ENCODE data around the gene METTL16.
"Not testable (repeated sequence)": the region's sequence is repeated elsewhere in the genome, so short reads cannot be mapped to it uniquely, and the experiment has no call there.

METTL16 gene, protein sequence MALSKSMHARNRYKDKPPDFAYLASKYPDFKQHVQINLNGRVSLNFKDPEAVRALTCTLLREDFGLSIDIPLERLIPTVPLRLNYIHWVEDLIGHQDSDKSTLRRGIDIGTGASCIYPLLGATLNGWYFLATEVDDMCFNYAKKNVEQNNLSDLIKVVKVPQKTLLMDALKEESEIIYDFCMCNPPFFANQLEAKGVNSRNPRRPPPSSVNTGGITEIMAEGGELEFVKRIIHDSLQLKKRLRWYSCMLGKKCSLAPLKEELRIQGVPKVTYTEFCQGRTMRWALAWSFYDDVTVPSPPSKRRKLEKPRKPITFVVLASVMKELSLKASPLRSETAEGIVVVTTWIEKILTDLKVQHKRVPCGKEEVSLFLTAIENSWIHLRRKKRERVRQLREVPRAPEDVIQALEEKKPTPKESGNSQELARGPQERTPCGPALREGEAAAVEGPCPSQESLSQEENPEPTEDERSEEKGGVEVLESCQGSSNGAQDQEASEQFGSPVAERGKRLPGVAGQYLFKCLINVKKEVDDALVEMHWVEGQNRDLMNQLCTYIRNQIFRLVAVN

DNA sequence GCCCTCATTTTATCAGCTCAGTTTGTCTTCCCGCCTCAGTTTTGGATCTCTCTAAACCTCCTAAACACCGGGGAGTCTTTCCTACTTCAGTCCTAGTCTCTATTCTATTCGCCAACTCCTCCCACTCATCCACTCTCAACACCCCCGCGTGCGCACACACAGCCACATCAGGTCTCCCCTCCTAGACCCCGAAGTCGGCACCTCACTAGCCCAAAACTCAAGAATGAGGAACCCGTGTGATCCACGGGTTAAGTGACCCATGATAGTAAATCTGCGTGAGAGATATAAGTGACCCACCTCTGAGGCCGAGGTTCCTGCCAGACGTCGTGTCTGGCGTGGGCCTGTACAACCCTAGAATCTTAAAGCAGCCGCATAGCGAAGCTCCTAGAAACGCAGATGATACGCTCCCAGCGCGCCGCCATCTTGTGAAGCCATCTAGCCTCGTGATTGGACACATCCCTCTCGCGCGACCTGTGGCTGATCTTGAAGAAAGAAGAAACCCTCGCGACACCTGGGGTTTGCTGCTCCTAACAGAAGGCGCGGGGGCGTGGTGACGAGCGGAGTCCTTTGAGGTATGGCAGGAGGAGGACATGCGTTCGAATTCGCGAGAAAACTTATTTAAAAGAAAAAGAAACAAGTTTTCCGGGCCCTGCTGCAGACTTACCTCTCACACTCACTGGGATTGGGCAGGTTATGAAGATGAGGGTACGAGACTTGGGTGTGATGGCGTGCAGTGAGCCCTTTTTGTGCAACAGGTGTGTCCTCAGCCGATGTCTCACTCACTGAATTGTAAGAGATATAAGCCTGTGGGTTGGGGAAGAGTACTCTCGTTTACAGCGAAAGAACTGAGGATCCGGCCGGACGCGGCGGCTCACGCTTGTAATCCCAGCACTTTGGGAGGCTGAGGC lies at the start of gene METTL16:
TSS of gene METTL16 (minus strand) at position 427 of the 908 bp plus-strand sequence. CDS start 9,557 bp downstream, outside the sequence.
- peak; percentile 97 for DNase-seq (ENCODE audit: low read depth)

DNA sequence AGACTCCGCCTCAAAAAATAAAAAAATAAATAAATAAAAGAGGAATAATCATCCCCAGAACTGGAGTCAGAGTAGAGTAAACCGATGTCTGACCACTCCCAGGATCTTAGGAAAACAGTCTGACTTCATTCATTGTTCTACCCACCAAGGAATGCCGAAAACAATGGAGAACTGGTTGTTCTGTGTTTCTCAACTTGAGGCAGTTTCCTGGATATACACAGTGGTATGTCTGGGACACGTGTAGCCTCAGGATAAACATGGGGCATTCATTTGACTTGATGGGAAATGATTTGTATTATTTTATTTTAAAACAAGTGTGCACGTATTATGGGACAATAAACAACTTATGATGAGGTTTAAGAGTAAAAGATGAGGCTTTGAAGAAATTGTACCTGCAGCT lies 49.0 kb upstream of the METTL16 start:
- no peak for DNase-seq (ENCODE audit: low read depth)

DNA sequence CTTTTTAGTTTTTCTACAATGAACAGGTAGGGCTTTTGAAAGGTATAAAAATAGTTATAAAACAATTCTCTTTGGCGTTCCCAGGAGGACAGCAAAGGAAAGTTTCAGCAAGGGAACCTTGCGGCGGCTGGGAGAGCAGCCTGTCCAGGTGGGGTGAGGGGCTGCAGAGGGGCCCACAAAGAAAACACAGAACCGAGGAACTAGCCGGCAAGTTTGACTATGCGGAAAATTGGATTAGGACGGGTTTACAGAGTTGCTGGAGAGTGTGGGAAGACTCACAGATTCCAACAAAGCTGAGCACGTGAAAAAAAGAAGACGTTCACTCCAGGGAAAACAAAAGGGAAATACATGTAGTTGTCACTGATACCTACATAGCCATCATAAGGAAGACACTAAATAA lies 40.2 kb upstream of the METTL16 start:
- no peak for DNase-seq (ENCODE audit: low read depth)

DNA sequence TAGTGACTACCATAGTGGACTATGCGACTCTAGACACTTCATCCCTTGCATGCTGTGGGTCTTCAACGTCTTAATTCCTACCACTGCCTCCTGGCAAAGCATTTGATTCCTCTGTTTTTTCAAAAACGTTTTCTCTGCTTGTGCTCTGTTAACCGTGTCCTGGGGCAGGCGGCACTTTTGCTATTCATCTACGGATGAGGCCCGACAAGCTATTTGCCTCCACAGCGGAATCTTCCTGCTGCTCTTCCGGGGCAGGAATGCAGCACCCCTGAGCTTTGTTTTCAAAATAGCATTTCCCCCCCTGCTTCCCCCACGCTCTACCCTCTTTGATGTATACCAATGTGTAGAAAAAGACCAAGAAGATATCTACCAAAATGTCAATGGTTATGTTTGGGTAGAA lies 39.8 kb upstream of the METTL16 start:
- DNase-seq (ENCODE audit: low read depth): no peak

DNA sequence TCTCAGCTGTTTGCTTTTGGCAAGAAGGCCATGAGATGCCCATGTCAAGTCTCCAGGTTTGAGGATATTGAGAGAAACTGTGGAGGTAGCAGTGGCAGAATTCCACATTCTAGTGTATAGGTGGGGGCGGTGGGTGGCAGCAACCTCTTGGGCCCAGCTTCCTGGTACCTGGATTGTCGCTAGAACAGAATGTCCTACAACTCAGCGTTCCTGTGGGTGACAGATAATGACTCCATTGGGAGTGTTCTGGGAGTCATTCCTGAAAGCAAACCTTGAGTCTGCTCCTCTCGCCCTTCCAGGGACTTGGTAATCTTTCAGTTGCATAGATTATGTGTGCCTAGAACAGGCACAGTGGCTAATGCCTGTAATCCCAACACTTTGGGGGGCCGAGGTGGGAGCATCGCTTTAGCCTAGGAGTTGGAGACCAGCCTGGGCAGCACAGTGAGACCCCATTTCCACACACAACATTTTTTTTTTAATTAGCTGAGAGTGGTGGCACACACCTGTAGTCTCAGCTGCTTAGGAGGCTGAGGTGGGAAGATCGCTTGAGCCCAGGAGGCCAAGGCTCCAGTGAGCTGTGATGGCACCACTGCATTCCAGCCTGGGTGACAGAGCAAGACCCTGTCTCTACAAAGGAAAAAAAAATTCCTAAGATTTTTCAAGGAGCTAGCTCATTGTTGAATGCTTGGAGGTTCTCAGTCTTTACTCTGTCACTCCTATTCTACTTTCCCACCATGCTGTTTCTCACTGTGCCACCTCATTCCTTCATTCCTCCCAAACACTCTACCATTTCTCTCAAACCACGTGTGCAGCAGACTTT lies 37.9 kb upstream of the METTL16 start:
- no peak for DNase-seq (ENCODE audit: low read depth)

DNA sequence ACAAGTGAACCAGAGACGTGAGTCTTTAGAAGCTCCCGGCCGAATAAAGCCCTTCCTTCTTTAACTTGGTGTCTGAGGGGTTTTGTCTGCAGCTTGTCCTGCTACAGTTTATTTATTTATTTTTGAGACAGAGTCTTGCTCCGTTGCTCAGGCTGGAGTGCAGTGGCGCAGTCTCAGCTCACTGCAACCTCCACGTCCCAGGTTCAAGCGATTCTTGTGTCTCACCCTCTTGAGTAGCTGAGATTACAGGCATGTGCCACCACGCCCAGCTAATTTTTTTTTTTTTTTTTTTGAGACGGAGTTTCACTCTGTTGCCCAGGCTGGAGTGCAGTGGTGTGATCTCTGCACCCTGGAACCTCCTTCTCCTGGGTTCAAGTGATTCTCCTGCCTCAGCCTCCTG lies 36.3 kb upstream of the METTL16 start:
- DNase-seq (ENCODE audit: low read depth): not testable (repeated sequence)

DNA sequence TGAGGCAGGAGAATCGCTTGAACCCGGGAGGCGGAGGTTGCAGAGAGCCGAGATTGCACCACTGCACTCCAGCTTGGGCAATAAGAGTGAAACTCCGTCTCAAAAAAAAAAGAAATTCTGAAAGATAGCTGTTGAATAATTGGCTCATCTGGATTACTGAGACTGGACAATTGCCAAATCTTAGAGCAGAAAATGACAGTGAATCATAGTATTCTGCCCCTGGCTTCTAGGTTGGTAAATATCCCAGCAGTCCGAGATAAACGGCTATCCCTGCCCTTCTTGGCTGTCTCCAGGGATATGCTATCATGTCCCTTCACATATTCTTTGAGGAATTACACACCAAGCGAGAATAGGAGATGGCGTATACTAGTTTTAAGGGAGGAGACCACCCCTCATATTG lies 35.5 kb upstream of the METTL16 start:
- DNase-seq (ENCODE audit: low read depth): no peak

DNA sequence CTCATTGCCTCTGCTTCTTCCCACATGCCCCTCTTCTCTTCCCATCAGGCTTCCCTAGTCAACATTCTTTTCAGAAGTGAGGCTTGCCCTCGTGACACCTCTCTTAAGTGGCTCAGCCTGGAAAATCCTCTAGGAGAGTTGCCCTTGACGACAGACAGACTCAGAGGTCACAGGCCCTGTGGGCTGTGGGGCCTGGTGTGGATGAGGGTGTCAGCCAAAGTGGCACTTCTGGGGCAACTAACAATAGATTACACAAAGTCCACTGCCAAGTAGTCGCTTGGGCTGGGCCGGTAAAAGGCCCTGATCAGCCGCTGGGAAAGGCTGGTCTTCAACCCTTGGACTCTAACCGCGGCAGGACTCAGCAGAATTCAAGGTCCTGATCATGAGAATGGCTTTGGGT lies 33.7 kb upstream of the METTL16 start:
- DNase-seq (ENCODE audit: low read depth): no peak

DNA sequence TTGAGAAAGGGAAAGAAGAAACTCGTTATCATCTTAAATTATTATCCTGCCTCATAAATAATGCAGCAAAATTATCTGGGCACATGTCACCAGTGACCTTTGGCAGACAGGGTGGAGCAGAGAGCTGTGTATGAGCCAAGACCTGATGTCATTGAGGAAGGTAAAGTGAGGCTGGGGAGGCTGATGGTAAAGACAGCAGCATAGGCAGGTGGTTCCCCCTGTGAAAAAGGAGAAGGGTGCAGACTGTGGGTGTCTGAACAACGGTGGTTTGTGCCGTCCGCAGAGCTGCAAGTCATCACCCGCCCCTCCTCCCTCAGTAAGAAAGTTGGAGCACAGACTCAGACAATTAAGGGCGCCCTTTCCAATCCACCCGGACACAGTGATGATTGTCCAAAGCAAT lies 30.8 kb upstream of the METTL16 start:
- DNase-seq (ENCODE audit: low read depth): no peak

DNA sequence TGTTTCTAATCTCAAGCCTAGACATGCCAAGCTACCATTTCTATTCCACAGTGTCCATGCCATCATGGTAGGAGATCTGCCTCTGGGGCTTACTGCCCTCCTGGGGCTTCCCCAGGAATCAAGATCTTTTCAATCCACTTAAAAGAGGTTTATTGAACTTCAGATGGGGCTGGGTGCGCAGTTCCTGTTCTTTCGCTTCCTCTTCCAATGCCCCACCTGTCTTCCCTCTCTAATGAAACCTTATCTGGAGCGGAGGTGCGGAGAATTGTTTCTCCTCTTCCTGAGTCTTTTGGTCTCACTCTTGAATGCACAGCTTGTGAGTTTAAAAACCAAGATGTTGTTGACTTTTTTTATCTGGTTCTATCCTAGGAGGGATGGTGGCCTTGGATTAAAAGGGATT lies 30.4 kb upstream of the METTL16 start:
- DNase-seq (ENCODE audit: low read depth): no peak

DNA sequence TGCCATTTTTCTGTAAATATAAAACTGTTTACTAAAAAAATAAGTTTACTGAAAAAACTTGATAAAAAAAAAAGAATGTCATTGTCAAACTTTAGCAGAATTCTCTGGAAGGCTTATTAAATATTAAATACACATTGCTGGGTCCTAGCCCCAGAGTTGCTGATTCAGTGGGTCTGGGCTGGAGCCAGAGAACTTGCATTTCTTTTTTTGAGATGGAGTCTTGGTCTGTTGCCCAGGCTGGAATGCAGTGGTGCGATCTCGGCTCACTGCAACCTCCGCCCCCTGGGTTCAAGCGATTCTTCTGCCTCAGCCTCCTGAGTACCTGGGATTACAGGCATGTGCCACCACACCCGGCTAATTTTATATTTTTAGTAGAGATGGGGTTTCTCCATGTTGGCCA lies 25.9 kb upstream of the METTL16 start:
- not testable (repeated sequence) for DNase-seq (ENCODE audit: low read depth)

DNA sequence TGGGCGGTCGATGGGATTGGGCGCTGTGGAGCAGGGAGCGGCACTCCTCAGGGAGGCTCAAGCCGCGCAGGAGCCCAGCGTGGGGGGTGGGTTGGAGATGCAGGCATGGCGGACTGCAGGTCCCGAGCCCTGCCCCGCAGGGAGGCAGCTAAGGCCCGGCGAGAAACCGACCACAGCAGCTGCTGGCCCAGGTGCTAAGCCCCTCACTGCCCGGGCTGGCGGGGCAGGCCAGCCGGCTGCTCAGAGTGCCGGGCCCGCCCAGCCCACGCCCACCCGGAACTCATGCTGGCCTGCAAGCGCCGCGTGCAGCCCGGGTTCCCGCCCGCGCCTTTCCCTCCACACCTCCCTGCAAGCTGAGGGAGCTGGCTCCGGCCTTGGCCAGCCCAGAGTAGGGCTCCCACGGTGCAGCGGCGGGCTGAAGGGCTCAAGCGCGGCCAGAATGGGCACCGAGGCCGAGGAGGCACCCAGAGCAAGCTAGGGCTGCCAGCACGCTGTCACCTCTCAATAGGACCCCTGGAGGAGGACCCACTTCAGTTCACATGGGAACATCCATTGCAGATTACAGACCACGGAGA lies 20.5 kb upstream of the METTL16 start:
- no peak for DNase-seq (ENCODE audit: low read depth)

DNA sequence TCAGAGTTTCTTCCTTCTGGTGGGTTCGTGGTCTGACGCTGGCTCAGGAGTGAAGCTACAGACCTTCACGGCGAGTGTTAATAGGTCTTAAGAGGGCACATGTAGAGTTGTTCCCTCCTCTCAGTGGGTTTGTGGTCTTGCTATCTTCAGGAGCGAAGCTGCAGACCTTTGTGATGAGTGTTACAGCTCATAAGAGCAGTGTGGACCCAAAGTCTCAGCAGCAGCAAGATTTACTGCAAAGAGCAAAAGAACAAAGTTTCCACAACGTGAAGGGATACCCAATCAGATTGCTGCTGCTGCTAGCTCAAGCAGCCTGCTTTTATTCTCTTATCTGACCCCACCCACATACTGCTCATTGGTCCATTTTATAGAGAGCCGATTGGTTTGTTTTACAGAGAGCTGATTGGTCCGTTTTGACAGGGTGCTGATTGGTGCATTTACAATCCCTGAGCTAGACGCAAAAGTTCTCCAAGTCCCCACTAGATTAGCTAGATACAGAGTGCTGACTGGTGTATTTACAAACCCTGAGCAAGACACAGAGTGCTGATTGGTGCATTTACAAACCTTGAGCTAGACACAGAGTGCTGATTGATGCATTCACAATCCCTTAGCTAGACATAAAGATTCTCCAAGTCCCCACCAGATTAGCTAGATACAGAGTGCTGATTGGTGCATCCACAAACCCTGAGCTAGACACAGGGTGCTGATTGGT lies 19.7 kb upstream of the METTL16 start:
- not testable (repeated sequence) for DNase-seq (ENCODE audit: low read depth)

DNA sequence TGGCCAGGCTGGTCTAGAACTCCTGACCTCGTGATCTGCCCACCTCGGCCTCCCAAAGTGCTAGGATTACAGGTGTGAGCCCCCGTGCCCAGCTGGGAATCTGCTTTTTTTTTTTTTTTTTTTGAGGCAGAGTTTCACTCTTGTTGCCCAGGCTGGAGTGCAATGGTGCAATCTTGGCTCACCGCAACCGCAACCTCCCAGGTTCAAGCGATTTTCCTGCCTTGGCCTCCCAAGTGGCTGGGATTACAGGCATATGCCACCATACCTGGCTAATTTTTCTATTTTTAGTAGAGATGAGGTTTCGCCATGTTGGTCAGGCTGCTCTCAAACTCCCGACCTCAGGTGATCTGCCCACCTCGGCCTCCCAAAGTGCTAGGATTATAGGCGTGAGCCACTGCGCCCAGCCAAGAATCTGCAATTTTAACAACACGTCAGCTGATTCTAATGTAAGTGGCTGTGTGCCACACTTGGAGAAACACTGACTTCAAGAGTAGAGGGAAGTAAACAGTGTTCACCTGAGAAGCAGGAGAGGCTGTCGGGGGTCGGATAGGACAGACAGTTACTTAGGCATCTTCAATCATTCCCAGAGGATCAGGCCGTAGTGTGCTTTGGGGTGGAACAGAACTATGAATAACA lies 10.2 kb upstream of the METTL16 start:
- DNase-seq (ENCODE audit: low read depth): not testable (repeated sequence)

DNA sequence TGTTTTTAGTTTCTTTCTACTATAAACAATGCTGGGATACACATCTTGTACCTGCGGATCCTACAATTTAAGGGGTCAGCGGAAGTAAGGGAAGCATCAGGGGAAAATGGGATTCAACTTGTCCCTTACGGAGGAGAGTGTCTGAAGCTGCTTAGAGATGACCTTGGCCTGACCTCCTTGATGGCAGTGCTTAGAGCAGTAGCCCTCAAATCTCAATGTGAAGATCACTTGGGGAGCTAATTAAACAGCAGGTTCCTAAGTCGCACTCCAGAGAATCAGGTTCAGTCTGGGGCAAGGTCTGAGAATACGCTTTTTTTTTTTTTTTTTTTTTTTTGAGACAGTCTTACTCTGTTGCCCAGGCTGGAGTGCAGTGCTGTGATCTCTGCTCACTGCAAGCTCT lies 9.6 kb upstream of the METTL16 start:
- no peak for DNase-seq (ENCODE audit: low read depth)

DNA sequence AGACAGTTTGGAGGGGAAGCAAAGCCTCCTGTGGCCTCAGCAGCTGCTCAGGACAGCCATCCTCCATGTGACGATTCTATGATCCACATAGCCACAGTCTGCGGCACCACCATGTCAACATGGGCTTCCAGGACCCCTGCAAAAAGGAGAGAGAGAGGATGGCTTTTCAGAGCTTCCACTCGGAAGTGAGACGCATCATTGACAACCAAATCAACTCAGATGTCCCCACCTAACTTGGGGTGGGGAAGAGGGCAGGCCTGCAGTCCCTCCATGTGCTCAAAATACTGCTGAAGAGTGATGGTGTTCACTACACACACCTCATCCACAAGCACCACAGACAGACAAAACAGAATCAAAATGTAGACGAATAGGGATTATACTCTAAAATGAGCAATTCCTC lies 5.9 kb upstream of the METTL16 start:
- DNase-seq (ENCODE audit: low read depth): no peak

DNA sequence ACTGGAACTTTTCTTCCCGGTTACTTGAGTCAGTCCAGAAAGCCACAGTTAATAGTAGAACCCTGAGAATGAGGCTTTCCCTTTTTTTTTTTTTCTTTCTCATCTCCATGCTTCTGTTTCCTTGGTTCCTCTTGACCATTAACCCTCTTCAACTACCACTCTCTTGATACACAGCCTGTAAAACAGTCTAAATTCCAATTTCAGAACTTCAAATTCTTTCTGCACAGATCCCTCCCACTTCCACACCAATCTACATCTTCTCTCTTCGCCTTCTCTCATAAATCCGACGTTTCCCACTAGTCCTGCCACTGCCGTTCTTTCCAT lies 588 bp downstream of the METTL16 start:
- no peak for DNase-seq (ENCODE audit: low read depth)

DNA sequence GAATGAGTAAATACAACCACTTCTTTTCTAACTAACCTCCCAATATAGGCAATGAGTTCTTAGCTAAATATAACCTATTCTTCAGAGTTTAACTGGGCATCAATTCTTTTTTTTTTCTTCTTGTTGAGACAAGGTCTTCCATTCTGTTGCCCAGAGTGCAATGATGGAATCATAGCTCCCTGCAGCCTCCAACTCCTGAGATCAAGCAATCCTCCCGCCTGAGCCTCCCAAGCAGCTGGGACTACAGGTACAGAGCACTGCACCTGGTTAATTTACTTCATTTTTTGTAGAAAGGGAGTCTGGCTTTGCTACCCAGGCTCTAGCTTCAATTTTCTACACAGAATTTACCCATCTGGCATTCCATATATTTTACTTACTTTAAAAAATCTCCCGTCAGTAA lies 1.1 kb downstream of the METTL16 start:
- no peak for DNase-seq (ENCODE audit: low read depth)

DNA sequence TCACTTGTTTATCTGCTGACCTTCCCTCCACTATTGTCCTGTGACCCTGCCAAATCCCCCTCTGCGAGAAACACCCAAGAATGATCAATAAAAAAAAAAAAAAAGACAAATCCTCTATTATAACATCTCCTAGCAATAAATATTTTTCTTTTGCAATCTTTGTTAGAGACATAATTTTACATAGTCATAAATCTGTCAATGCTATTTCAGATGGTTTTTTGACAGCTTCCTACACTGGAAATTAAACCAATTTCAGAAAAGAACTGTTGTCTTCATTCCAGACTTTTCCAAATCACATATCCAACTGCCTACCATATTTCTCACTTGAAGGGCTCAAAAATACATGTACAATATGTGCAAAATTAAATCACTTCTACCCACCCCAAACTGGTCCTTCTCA lies 3.7 kb downstream of the METTL16 start:
- no peak for DNase-seq (ENCODE audit: low read depth)

DNA sequence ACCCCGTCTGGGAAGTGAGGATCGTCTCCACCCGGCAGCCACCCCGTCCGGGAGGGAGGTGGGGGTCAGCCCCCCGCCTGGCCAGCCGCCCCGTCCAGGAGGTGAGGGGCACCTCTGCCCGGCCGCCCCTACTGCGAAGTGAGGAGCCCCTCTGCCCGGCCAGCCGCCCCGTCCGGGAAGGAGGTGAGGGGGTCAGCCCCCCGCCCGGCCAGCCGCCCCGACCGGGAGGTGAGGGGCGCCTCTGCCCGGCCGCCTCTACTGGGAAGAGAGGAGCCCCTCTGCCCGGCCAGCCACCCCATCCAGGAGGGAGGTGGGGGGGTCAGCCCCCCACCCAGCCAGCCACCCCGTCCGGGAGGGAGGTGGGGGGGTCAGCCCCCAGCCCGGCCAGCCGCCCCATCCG lies 4.7 kb downstream of the METTL16 start:
- DNase-seq (ENCODE audit: low read depth): not testable (repeated sequence)

DNA sequence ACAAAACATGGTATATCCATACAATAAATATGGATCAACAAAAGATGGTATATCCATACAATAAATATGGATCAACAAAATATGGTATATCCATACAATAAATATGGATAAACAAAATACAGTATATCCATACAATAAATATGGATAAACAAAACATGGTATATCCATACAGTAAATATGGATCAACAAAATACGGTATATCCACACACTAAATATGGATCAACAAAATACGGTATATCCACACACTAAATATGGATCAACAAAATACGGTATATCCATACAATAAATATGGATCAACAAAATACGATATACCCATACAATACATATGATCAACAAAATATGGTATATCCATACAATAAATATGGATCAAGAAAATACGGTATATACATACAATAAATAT lies 8.1 kb downstream of the METTL16 start:
- DNase-seq (ENCODE audit: low read depth): no peak

Data from stimulated activated CD8-positive, alpha-beta memory T cell treated with anti-CD3 and anti-CD28 coated beads, Interleukin-12 subunit alpha, Interleukin-12 subunit beta, amount 100 ng/mL, for 1 hour (primary cell).